HepG2 (cell line): ENCODE measurements around the gene CLPTM1. TPM values are rescaled to one million over a fixed set of nuclear protein-coding genes. Genes with fewer than 3 reads are reported as not detected.

Experiments used
- ARHGAP35 ChIP-seq: sonication (generic); formaldehyde crosslinking; IDR thresholded peaks from 2 replicates; pipeline ENCODE4 v1.9.0; 2022; ENCODE audit warnings: mild to moderate bottlenecking, inconsistent platforms, moderate library complexity, missing genetic modification reagents, borderline replicate concordance
- CEBPG ChIP-seq: IDR thresholded peaks from 2 replicates; pipeline ENCODE4 v1.6.1; 2016
- FOXP4 ChIP-seq: sonication (generic); formaldehyde crosslinking; IDR thresholded peaks from 2 replicates; pipeline ENCODE4 v1.4.0; 2020; ENCODE audit warnings: missing genetic modification reagents
- KDM3A ChIP-seq: IDR thresholded peaks from 2 replicates; pipeline ENCODE4 v1.6.1; 2018; ENCODE audit warnings: low read depth, missing compliant biosample characterization
- LCORL ChIP-seq, 2 experiments: fragments of 450-650 bp in 1 of 2; sonication (generic) in 1 of 2; formaldehyde crosslinking in 1 of 2; IDR thresholded peaks; 2 replicates each; pipeline versions ENCODE4 v1.5.0 to v1.6.1; 2017 to 2020; ENCODE audit warnings: antibody characterized with exemption in 1 of 2, missing genetic modification reagents in 1 of 2
- MTA1 ChIP-seq: sonication (generic); formaldehyde crosslinking; IDR thresholded peaks from 2 replicates; pipeline ENCODE4 v1.4.0; 2020; ENCODE audit warnings: missing genetic modification reagents, mild to moderate bottlenecking, borderline replicate concordance
- MYC ChIP-seq: sonication (generic); formaldehyde crosslinking; IDR thresholded peaks from 2 replicates; pipeline ENCODE4 v1.9.0; 2021; ENCODE audit warnings: missing genetic modification reagents, borderline replicate concordance
- PAX8 ChIP-seq: sonication (generic); formaldehyde crosslinking; IDR thresholded peaks from 2 replicates; pipeline ENCODE4 v1.8.0; 2022; ENCODE audit warnings: mild to moderate bottlenecking, missing genetic modification reagents, borderline replicate concordance
- SMAD1 ChIP-seq: sonication (generic); formaldehyde crosslinking; IDR thresholded peaks from 2 replicates; pipeline ENCODE4 v1.4.0; 2020; ENCODE audit warnings: missing genetic modification reagents, low read depth, mild to moderate bottlenecking, borderline replicate concordance
- SP1 ChIP-seq, 2 experiments: fragments of 450-650 bp in 1 of 2; sonication (generic) in 1 of 2; formaldehyde crosslinking in 1 of 2; IDR thresholded peaks; 2 replicates each; pipeline versions ENCODE4 v1.4.0 to v1.6.1; 2016 to 2020; ENCODE audit warnings: missing genetic modification reagents in 1 of 2
- SP140L ChIP-seq: sonication (generic); formaldehyde crosslinking; IDR thresholded peaks from 2 replicates; pipeline ENCODE4 v1.4.0; 2020; ENCODE audit warnings: missing genetic modification reagents, borderline replicate concordance
- ZBTB14 ChIP-seq: sonication (generic); formaldehyde crosslinking; IDR thresholded peaks from 2 replicates; pipeline ENCODE4 v1.4.0; 2020; ENCODE audit warnings: missing genetic modification reagents
- ZHX1 ChIP-seq: sonication (generic); formaldehyde crosslinking; IDR thresholded peaks from 2 replicates; pipeline ENCODE4 v1.8.1; 2022; ENCODE audit warnings: low read depth, mild to moderate bottlenecking, missing genetic modification reagents
- ZKSCAN8 ChIP-seq: IDR thresholded peaks from 2 replicates; pipeline ENCODE4 v1.6.1; 2016; ENCODE audit warnings: borderline replicate concordance, missing genetic modification reagents, missing compliant biosample characterization
- ZNF335 ChIP-seq: sonication (generic); formaldehyde crosslinking; IDR thresholded peaks from 2 replicates; pipeline ENCODE4 v1.4.0; 2020; ENCODE audit warnings: missing genetic modification reagents
- ZNF598 ChIP-seq: sonication (generic); formaldehyde crosslinking; IDR thresholded peaks from 2 replicates; pipeline ENCODE4 v1.5.1; 2020; ENCODE audit warnings: mild to moderate bottlenecking, missing genetic modification reagents, borderline replicate concordance
- ZNF746 ChIP-seq: sonication (generic); formaldehyde crosslinking; IDR thresholded peaks from 2 replicates; pipeline ENCODE4 v1.8.0; 2022; ENCODE audit warnings: mild to moderate bottlenecking, missing genetic modification reagents
- ZNF775 ChIP-seq: sonication (generic); formaldehyde crosslinking; IDR thresholded peaks from 2 replicates; pipeline ENCODE4 v1.4.0; 2020; ENCODE audit warnings: missing genetic modification reagents, mild to moderate bottlenecking, moderate library complexity, borderline replicate concordance
- ZNF800 ChIP-seq: sonication (generic); formaldehyde crosslinking; IDR thresholded peaks from 2 replicates; pipeline ENCODE4 v1.4.0; 2020; ENCODE audit warnings: missing genetic modification reagents
- ZSCAN31 ChIP-seq: sonication (generic); formaldehyde crosslinking; IDR thresholded peaks from 2 replicates; pipeline ENCODE4 v1.5.0; 2020; ENCODE audit warnings: low read depth, mild to moderate bottlenecking, missing genetic modification reagents
- polyA plus RNA-seq, 8 experiments: library from polyadenylated mRNA; depleted of rRNA in 3 of 8; stranded (reverse) in 7 of 8; unstranded in 1 of 8; fragments of >200 nt; fragmentation: Illumina TruSeq in 4 of 8; extraction: Trizol in 4 of 8; gene quantifications; 2 replicates each; pipeline versions ENCODE4 v1.2.1 to v1.2.3, GENCODE V29; 2011 to 2016; ENCODE audit warnings: low read depth in 4 of 8, missing spikeins in 1 of 8, mixed read lengths in 1 of 8; ENCODE audit not compliant: insufficient read depth in 1 of 8
- total RNA-seq, 5 experiments: library from RNA; depleted of rRNA; stranded (reverse); fragments of >200 nt; fragmentation: Illumina TruSeq; extraction: Trizol; gene quantifications; 2 replicates each; pipeline ENCODE4 v1.2.3, GENCODE V29; 2016; ENCODE audit warnings: low read depth in 1 of 5

Gene CLPTM1
- total and polyA plus RNA-seq, 2 of the 13 experiments (the other 11 are each of a cell fraction or from before 2014, with no cell fraction given) = 34.9 to 42.8 TPM

GRCh38 chr19:44905437-44906160 lies 49.6 kb upstream of the CLPTM1 start, which contains the start of gene APOE (continued):
- no peak for TF ChIP-seq ZHX1
- TF ChIP-seq ZKSCAN8 (CRISPR knock-in tag) = no peak
- TF ChIP-seq KDM3A (CRISPR knock-in tag) = no peak
- no peak for TF ChIP-seq ARHGAP35 (CRISPR knock-in tag)
- 0 out of 2 replicates have a peak, but pooled peaks have one; percentile 4 for TF ChIP-seq FOXP4 (CRISPR knock-in tag)
- no peak for TF ChIP-seq CEBPG (CRISPR knock-in tag)
- TF ChIP-seq MTA1 (CRISPR knock-in tag) = peak; percentile 97
- no peak for TF ChIP-seq ZNF598 (CRISPR knock-in tag)
- no peak for TF ChIP-seq SP1 (IDR thresholded peaks at IDR 0.05)
- TF ChIP-seq SP1 (CRISPR knock-in tag; IDR thresholded peaks at IDR 0.05) = peak; percentile 63; the same call in 1 of the 2 replicates
- no peak for TF ChIP-seq ZBTB14 (CRISPR knock-in tag)
- TF ChIP-seq MYC = peak; percentile 63; the same call in 1 of the 2 replicates
- peak; percentile 91 for TF ChIP-seq ZNF746 (CRISPR knock-in tag)
- no peak; the same call in 1 of the 2 replicates for TF ChIP-seq ZNF775
- no peak for TF ChIP-seq ZNF335 (CRISPR knock-in tag)
- TF ChIP-seq PAX8 = peak; percentile 92; the same call in 1 of the 2 replicates
- TF ChIP-seq SP140L (CRISPR knock-in tag) = no peak
- no peak for TF ChIP-seq ZSCAN31 (CRISPR knock-in tag)
- peak; percentile 12; the same call in 1 of the 2 replicates for TF ChIP-seq SMAD1 (CRISPR knock-in tag)
- peak; percentile 24; the same call in 1 of the 2 replicates for TF ChIP-seq ZNF800 (CRISPR knock-in tag)
- TF ChIP-seq LCORL (IDR thresholded peaks at IDR 0.05) = no peak
- TF ChIP-seq LCORL (CRISPR knock-in tag; IDR thresholded peaks at IDR 0.05) = no peak
